Measurements from ENCODE around the gene RCSD1. TPM values are rescaled to one million over a fixed set of nuclear protein-coding genes. Genes with fewer than 3 reads are reported as not detected.

The RCSD1 gene
- total and polyA plus RNA-seq, 2 donors (not counting 3 experiments of a cell fraction or from before 2014, with no cell fraction given) = 0.08 to 1.00 TPM

GRCh38 chr1:167707942-167708341, 77.9 kb downstream of the RCSD1 start:
- BruUV-seq (replicated peaks) = no TSS peak
- no peak for TF ChIP-seq MAX (IDR thresholded peaks at IDR 0.05; ENCODE audit: insufficient read depth, insufficient read length)
- TF ChIP-seq EZH2 (IDR thresholded peaks at IDR 0.05; ENCODE audit: borderline replicate concordance, low read depth, low read length, severe bottlenecking) = no peak
- no peak for TF ChIP-seq POLR2AphosphoS5 (IDR thresholded peaks at IDR 0.05; ENCODE audit: insufficient read depth, low read depth, low read length)
- TF ChIP-seq FOS (IDR thresholded peaks at IDR 0.05; ENCODE audit: borderline replicate concordance, insufficient read depth, low read length) = no peak
- TF ChIP-seq MYC (IDR thresholded peaks at IDR 0.05; ENCODE audit: low read depth, low read length) = no peak
- TF ChIP-seq CTCF (IDR thresholded peaks at IDR 0.05; ENCODE audit: extremely low read depth in 1 of 2, insufficient read depth in 1 of 2, low read depth in 1 of 2, low read length in 2 of 2) = no peak
- TF ChIP-seq JUN (IDR thresholded peaks at IDR 0.05; ENCODE audit: borderline replicate concordance, insufficient read depth, insufficient read length, low read depth) = no peak
- no peak for TF ChIP-seq GATA2 (IDR thresholded peaks at IDR 0.05; ENCODE audit: insufficient read depth, insufficient read length, low read depth, low read length)
- no peaks in the 10 kb centered on the region for H3K9me3 ChIP-seq (replicated peaks; ENCODE audit: control insufficient read depth, insufficient read depth, low read length)
- DNase-seq (ENCODE audit: low read depth, low spot score) (no peak), FAIRE-seq (no peak)
- no peaks in the 10 kb centered on the region for H3K79me2 ChIP-seq (ENCODE audit: control insufficient read depth, insufficient read depth, low read length)
- dilution Hi-C loops (cut with MboI; ENCODE audit: extremely low pct_ligation_motif_present, low sequenced_read_pairs) (no loop called here), intact Hi-C loops (cut with micrococcal nuclease) (no loop called here)
- H3K9me1 ChIP-seq (replicated peaks; ENCODE audit: control insufficient read depth, extremely low read depth, insufficient read depth, low read length) = no peaks in the 10 kb centered on the region
- peaks cover 2% of the 10 kb centered on the region for H3K4me1 ChIP-seq (ENCODE audit: control insufficient read depth, extremely low read depth, insufficient read depth, low read length)
- peaks cover 28 to 42% of the 10 kb centered on the region in 2 experiments for H3K27me3 ChIP-seq (ENCODE audit: control insufficient read depth in 2 of 2, insufficient read depth in 2 of 2, low read length in 2 of 2)
- no peak overlapping the region for H3K4me2 ChIP-seq (ENCODE audit: insufficient read depth, low read length)
- no peak overlapping the region for H3K9ac ChIP-seq (replicated peaks; ENCODE audit: extremely low read depth, insufficient read depth, low read length)
- H3K27ac ChIP-seq (ENCODE audit: insufficient read depth, low read depth, low read length) = no peak overlapping the region
- no peaks in the 10 kb centered on the region for H4K20me1 ChIP-seq (replicated peaks; ENCODE audit: control insufficient read depth, extremely low read depth, insufficient read depth, low read length)
- CTCF ChIA-PET = no interaction called here
- H3K36me3 ChIP-seq (ENCODE audit: control insufficient read depth in 2 of 2, extremely low read depth in 1 of 2, insufficient read depth in 2 of 2, low read length in 2 of 2) = no peaks in the 10 kb centered on the region
- no peak overlapping the region for H3K4me3 ChIP-seq (replicated peaks in 1 of 3; ENCODE audit: insufficient read depth in 1 of 3, low read depth in 1 of 3, low read length in 3 of 3)
- H2AFZ ChIP-seq (ENCODE audit: low read depth, low read length) = no peak overlapping the region
- POLR2A ChIA-PET = no interaction called here
